ENCODE measurements around the gene MSI2. TPM values are rescaled to one million over a fixed set of nuclear protein-coding genes. Genes with fewer than 3 reads are reported as not detected.

MSI2 gene
- total and polyA plus RNA-seq, 2 experiments from 2014 or later, result 15.7 to 76.4 TPM

DNA sequence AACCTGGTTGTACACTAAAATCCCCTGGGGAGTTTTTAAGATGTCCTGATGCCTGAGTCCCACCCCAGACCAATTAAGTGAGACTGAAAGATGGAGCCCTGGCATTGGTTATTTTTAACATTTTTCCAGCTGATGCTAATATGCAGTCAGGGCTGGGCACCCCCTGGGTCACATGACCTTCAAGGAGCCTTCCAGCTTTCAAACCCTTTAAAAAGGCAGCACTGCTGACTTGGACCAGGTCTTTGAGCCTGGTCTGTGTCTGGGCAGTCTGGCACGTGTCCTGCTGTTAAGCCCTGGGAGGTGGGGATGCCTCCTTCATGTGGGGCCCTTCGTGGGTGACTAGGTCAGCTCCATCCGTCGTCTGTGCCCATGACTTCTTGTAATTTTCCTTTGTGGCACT is 286.2 kb downstream of the MSI2 start:
- Histone ChIP-seq H3K9me3 (ENCODE audit: low read depth) (no peaks in the 10 kb centered on the region), H3K4me1 (ENCODE audit: low read depth) (peaks cover 56% of the 10 kb centered on the region), H3K4me3 (no peak overlapping the region), H3K27me3 (no peaks in the 10 kb centered on the region), H3K36me3 (no peaks in the 10 kb centered on the region), H3K27ac (no peak overlapping the region)
- no peak for TF ChIP-seq CTCF (IDR thresholded peaks at IDR 0.05; ENCODE audit: low read depth, low read length)
- DNase-seq (ENCODE audit: low read depth in 1 of 2, low spot score in 1 of 2), result no peak

DNA sequence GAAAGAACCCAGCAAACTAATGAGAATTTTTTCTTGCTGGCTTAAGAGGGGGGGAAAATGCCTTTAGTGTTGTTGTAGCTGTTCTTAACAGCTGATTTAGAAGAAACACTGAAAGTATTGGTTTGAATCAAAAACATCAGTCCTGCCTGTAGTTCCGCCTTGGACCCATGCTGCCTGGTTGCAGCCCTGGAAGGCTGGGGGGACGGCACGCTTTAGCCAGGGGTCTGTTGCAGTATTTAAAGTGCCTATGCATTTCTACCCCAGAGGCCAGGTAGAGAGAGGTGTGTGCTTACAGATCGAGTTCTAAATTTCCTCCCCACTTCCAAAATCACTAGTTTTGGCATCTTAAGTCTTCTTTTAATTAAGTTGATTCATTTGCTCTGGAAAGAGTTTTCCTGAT is 286.9 kb downstream of the MSI2 start:
- Histone ChIP-seq H3K4me3 (no peak overlapping the region), H3K4me1 (ENCODE audit: low read depth) (peaks cover 50% of the 10 kb centered on the region), H3K36me3 (no peaks in the 10 kb centered on the region), H3K9me3 (ENCODE audit: low read depth) (no peaks in the 10 kb centered on the region), H3K27me3 (no peaks in the 10 kb centered on the region), H3K27ac (no peak overlapping the region)
- no peak for TF ChIP-seq CTCF (IDR thresholded peaks at IDR 0.05; ENCODE audit: low read depth, low read length)
- DNase-seq (ENCODE audit: low read depth in 1 of 2, low spot score in 1 of 2), result no peak

GRCh38 chr17:57544401-57544800 is 288.1 kb downstream of the MSI2 start:
- peaks cover 44% of the 10 kb centered on the region for H3K4me1 ChIP-seq (ENCODE audit: low read depth)
- no peaks in the 10 kb centered on the region for H3K27me3 ChIP-seq
- H3K27ac ChIP-seq, result no peak overlapping the region
- H3K4me3 ChIP-seq, result no peak overlapping the region
- DNase-seq (ENCODE audit: low read depth in 1 of 2, low spot score in 1 of 2), result no peak
- no peak for TF ChIP-seq CTCF (IDR thresholded peaks at IDR 0.05; ENCODE audit: low read depth, low read length)
- no peaks in the 10 kb centered on the region for H3K9me3 ChIP-seq (ENCODE audit: low read depth)
- H3K36me3 ChIP-seq, result no peaks in the 10 kb centered on the region

- H3K27ac ChIP-seq, result peak overlapping the region; percentile 3
- DNase-seq (ENCODE audit: low read depth in 1 of 2, low spot score in 1 of 2), result no peak
- H3K27me3 ChIP-seq, result no peaks in the 10 kb centered on the region
- H3K4me1 ChIP-seq (ENCODE audit: low read depth), result peaks cover 41% of the 10 kb centered on the region
- no peak for TF ChIP-seq CTCF (IDR thresholded peaks at IDR 0.05; ENCODE audit: low read depth, low read length)
- H3K36me3 ChIP-seq, result no peaks in the 10 kb centered on the region
- no peaks in the 10 kb centered on the region for H3K9me3 ChIP-seq (ENCODE audit: low read depth)
- no peak overlapping the region for H3K4me3 ChIP-seq
Measured at GRCh38 chr17:57544834-57545463, 288.6 kb downstream of the MSI2 start.

- no peaks in the 10 kb centered on the region for H3K36me3 ChIP-seq
- H3K27me3 ChIP-seq, result no peaks in the 10 kb centered on the region
- no peak for DNase-seq (ENCODE audit: low read depth in 1 of 2, low spot score in 1 of 2)
- no peak overlapping the region for H3K4me3 ChIP-seq
- TF ChIP-seq CTCF (IDR thresholded peaks at IDR 0.05; ENCODE audit: low read depth, low read length), result no peak
- H3K9me3 ChIP-seq (ENCODE audit: low read depth), result no peaks in the 10 kb centered on the region
- H3K4me1 ChIP-seq (ENCODE audit: low read depth), result peaks cover 41% of the 10 kb centered on the region
- peak overlapping the region; percentile 3 for H3K27ac ChIP-seq
Measured at GRCh38 chr17:57545731-57546342, 289.5 kb downstream of the MSI2 start.
